Peyer's patch (tissue), 4 donors: ENCODE results near the gene TRAK1. TPM values are rescaled to one million over a fixed set of nuclear protein-coding genes. Genes with fewer than 3 reads are reported as not detected.

Source experiments
- DNase-seq, 3 donors: peaks; one replicate each; pipeline ENCODE4 v3.0.0-alpha.2; 2017 to 2019
- H3K27ac ChIP-seq, 4 donors: fragments of 200-600 bp; sonication (generic); one replicate each; pipeline ENCODE4 v1.5.1; 2016 to 2019
- H3K27me3 ChIP-seq, 2 donors: fragments of 200-600 bp; sonication (generic); one replicate each; pipeline ENCODE4 v1.5.1; 2019
- H3K36me3 ChIP-seq, 3 donors: fragments of 200-600 bp; sonication (generic); one replicate each; pipeline ENCODE4 v1.5.1; 2016 to 2019
- H3K4me1 ChIP-seq, 4 donors: fragments of 200-600 bp; sonication (generic); one replicate each; pipeline ENCODE4 v1.5.1; 2016 to 2019
- H3K4me3 ChIP-seq, 4 donors: fragments of 200-600 bp; sonication (generic); 1 replicate in 3 of 4; 2 replicates in 1 of 4; pipeline ENCODE4 v1.5.1; 2016 to 2019; ENCODE audit warnings: mild to moderate bottlenecking in 1 of 4
- H3K9me3 ChIP-seq, 4 donors: fragments of 200-600 bp; sonication (generic); one replicate each; pipeline ENCODE4 v1.5.1; 2016 to 2019; ENCODE audit warnings: mild to moderate bottlenecking in 1 of 4
- CTCF ChIP-seq, 6 experiments: fragments of 450-650 bp in 4 of 6; fragments of 200-600 bp in 2 of 6; sonication (generic) in 1 of 6; IDR thresholded peaks; one replicate each; pipeline ENCODE4 v1.5.1; 2017 to 2019; ENCODE audit warnings: antibody characterized with exemption in 6 of 6, mild to moderate bottlenecking in 3 of 6, moderate library complexity in 1 of 6
- POLR2A ChIP-seq, 2 donors: fragments of 450-650 bp; IDR thresholded peaks; one replicate each; pipeline ENCODE4 v1.5.1; 2017; ENCODE audit warnings: antibody characterized with exemption in 2 of 2, mild to moderate bottlenecking in 2 of 2, moderate library complexity in 2 of 2
- total RNA-seq, 4 donors: library from RNA; depleted of rRNA; stranded (reverse); fragments of >200 nt; gene quantifications; one replicate each; pipeline ENCODE4 v1.1.0, GENCODE V29; 2016

TRAK1 gene
- total RNA-seq, 4 donors from 2014 or later = 96.2 to 283 (median 125) TPM

GRCh38 chr3:42191443-42191747 lies 100.2 kb downstream of the TRAK1 start:
- peaks cover 0 to 32% (median 0%) of the 10 kb centered on the region in 4 donors for H3K4me1 ChIP-seq
- H3K27me3 ChIP-seq = no peaks in the 10 kb centered on the region
- TF ChIP-seq POLR2A (IDR thresholded peaks at IDR 0.05) = no peak
- TF ChIP-seq CTCF (IDR thresholded peaks at IDR 0.05) = no peak
- peaks cover 0 to 84% (median 0%) of the 10 kb centered on the region in 3 donors for H3K36me3 ChIP-seq
- DNase-seq = no peak
- H3K9me3 ChIP-seq = no peaks in the 10 kb centered on the region
- no peak overlapping the region for H3K27ac ChIP-seq
- no peak overlapping the region for H3K4me3 ChIP-seq

DNA sequence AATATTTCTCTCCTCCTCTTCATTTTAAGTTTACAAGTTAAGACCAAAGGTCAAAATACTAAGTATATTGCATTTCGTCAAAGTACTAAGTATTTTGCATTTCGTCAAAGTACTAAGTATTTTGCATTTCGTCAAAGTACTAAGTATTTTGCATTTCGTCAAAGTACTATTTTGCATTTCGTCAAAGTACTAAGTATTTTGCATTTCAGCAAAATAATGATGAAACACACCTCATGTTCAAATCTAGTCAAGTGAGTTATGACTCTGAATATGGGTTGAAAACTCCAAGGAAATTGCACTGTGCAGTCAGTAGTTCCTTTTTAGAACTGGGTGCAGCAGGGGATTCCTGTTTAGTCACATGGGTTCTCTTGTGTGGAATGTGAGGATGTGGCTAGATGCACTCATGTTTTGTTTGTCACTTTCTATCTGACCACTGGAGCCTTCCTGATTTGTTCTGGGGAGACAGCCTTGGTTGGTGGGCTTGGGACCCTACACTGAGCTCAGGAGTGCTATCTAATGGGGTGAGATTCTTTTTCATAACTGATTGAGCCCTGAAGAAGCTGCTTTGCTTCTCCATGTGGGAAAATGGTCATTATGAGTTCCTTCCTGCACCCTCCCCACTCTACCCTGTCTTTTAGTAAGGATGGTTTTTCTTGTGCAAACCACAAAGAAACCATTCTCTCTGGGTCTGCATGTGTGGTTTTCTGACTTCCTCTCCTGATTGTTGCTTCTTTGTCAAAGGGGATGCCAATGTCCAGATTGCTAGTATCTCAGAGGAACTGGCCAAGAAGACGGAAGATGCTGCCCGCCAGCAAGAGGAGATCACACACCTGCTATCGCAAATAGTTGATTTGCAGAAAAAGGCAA lies 101.4 kb downstream of the TRAK1 start:
- no peak overlapping the region for H3K27ac ChIP-seq
- no peak for DNase-seq
- H3K27me3 ChIP-seq = no peaks in the 10 kb centered on the region
- peaks cover 0 to 32% (median 0%) of the 10 kb centered on the region in 4 donors for H3K4me1 ChIP-seq
- no peaks in the 10 kb centered on the region for H3K9me3 ChIP-seq
- no peak for TF ChIP-seq CTCF (IDR thresholded peaks at IDR 0.05)
- no peak for TF ChIP-seq POLR2A (IDR thresholded peaks at IDR 0.05)
- H3K4me3 ChIP-seq = no peak overlapping the region
- peaks cover 0 to 85% (median 0%) of the 10 kb centered on the region in 3 donors for H3K36me3 ChIP-seq

GRCh38 chr3:42194943-42195510 lies 103.9 kb downstream of the TRAK1 start:
- TF ChIP-seq CTCF (IDR thresholded peaks at IDR 0.05) = no peak
- TF ChIP-seq POLR2A (IDR thresholded peaks at IDR 0.05) = no peak
- H3K36me3 ChIP-seq = peaks cover 0 to 95% (median 4%) of the 10 kb centered on the region in 3 donors

DNA sequence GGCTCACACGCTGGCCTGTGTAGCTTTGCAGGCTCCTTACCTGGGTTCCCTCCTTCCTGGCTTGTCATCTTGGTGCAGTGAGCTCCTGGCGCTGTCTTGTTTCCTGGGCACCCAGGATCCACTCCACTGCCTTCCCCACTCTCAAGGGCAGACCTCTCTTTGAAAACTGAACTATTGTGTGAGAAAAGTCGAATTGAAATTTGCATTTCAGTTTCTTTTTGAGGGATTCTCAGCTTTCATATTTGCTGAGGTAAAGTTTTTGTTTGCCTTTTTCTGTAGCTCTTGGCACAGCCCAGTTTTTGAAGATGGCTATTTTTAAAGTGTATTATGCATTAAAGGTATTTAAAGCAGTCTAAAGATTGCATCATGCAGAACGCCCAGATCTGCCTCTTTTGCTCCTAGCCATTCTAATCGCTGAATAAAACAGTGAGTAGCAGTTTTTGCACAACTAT lies 104.7 kb downstream of the TRAK1 start:
- no peak for DNase-seq
- H3K9me3 ChIP-seq = no peaks in the 10 kb centered on the region
- H3K27ac ChIP-seq = no peak overlapping the region
- peaks cover 0 to 1% (median 0%) of the 10 kb centered on the region in 4 donors for H3K4me1 ChIP-seq
- H3K27me3 ChIP-seq = no peaks in the 10 kb centered on the region
- TF ChIP-seq CTCF (IDR thresholded peaks at IDR 0.05) (no peak), POLR2A (IDR thresholded peaks at IDR 0.05) (no peak)
- H3K36me3 ChIP-seq = peaks cover 0 to 95% (median 4%) of the 10 kb centered on the region in 3 donors
- H3K4me3 ChIP-seq = no peak overlapping the region

More at GRCh38 chr3:42194943-42195510, 103.9 kb downstream of the TRAK1 start:
- H3K27ac ChIP-seq = no peak overlapping the region
- H3K4me1 ChIP-seq = peaks cover 0 to 10% (median 0%) of the 10 kb centered on the region in 4 donors
- H3K4me3 ChIP-seq = no peak overlapping the region
- DNase-seq = no peak
- no peaks in the 10 kb centered on the region for H3K27me3 ChIP-seq
- H3K9me3 ChIP-seq = no peaks in the 10 kb centered on the region

DNA sequence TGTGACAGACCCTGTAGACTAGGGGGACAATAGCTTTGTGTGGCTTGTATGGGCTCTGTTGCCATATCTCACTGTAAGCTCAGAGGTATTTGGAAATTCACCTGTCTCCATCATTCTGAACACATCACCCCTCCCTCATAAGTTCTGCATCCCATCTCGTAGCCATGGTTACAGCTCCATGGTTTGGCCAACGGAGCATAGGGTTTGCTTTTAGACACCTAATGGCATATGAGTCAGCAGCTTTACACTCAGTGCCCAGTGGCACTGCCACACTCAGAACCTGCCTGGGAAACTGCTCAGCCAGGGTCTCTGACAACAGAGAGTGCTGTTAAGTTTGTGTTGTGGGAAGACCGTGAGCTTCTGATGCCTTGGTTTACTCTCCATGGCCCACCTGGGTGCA lies 107.6 kb downstream of the TRAK1 start:
- Histone ChIP-seq H3K27me3 (no peaks in the 10 kb centered on the region), H3K4me3 (no peak overlapping the region), H3K4me1 (no peaks in the 10 kb centered on the region), H3K27ac (no peak overlapping the region), H3K36me3 (peaks cover 0 to 100% (median 4%) of the 10 kb centered on the region in 3 donors), H3K9me3 (no peaks in the 10 kb centered on the region)
- no peak for DNase-seq
- TF ChIP-seq CTCF (IDR thresholded peaks at IDR 0.05) (no peak), POLR2A (IDR thresholded peaks at IDR 0.05) (no peak)
